ENCODE data around the gene NBPF3. TPM values are rescaled to one million over a fixed set of nuclear protein-coding genes. Genes with fewer than 3 reads are reported as not detected.

NBPF3 gene
- total RNA-seq, 1 donor from 2014 or later, result 6.7 TPM

DNA sequence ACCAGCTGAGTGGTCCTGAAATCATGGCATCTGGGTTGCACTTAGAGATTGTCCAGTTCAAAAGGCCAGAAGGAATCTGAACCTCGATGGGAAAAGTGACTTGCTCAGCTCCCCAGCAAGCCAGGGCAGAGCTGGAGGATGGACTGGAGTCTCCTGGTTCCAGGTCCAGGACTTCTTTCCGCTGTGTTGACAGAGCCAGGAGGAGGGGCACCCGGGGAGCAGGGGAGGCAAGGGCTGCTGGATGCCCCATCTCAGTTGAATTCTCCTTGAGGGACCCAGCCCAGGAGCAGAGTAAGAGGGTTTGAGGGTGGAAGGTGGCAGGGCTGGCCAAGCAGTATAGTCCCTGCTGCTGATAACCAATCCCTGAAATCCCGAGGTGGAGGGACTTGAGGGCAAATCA is 66.9 kb downstream of the NBPF3 start:
- intact Hi-C loops (cut with DNase I), result no loop called here
- DNase-seq, result no peak
- H3K27ac ChIP-seq, result no peak overlapping the region
- H3K9me3 ChIP-seq, result no peaks in the 10 kb centered on the region
- H3K4me1 ChIP-seq, result peaks cover 16% of the 10 kb centered on the region
- peaks cover 19% of the 10 kb centered on the region for H3K27me3 ChIP-seq
- ATAC-seq, result no peak
- TF ChIP-seq CTCF (IDR thresholded peaks at IDR 0.05), result no peak
- H3K4me3 ChIP-seq, result no peak overlapping the region
- no peaks in the 10 kb centered on the region for H3K36me3 ChIP-seq

DNA sequence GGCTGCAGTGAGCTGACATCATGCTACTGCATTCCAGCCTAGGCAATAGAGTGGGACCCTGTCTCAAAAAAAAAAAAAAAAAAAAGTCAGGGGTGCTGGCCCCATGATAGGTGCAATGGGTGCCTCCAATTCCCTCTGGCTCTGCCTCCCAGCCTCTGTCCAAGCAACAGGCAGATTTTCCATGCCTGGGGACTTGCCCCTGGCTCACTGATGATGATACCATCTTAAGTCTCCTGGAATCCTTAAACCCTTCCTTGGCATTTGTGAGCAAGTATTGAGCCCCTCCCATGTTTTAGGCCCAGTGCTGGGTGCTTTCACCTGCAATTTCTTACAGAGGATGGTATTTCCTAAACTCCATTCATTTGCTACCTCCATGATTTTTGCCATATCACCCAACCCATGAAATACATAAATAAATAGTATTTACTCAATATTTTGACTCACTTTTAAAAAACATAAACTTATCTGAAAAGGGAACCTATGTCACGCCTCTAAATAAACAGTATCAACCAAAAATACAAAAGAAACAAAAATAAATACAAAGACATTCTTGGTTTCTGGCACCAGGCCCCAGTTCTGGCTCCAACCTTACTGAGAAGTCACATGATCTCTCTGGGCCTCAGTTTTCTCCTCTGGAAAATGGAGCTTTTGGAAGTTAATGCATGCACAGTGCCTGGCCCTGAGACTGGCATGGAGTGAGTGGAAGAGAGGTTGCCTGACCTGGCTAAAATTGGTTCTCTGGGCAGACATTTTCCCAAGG is 67.8 kb downstream of the NBPF3 start:
- no peaks in the 10 kb centered on the region for H3K9me3 ChIP-seq
- peaks cover 16% of the 10 kb centered on the region for H3K4me1 ChIP-seq
- H3K36me3 ChIP-seq, result no peaks in the 10 kb centered on the region
- intact Hi-C loops (cut with DNase I), result no loop called here
- H3K27me3 ChIP-seq, result peaks cover 19% of the 10 kb centered on the region
- no peak for TF ChIP-seq CTCF (IDR thresholded peaks at IDR 0.05)
- DNase-seq (no peak), ATAC-seq (no peak)
- no peak overlapping the region for H3K27ac ChIP-seq
- no peak overlapping the region for H3K4me3 ChIP-seq

- DNase-seq, result peak; percentile 93
- Histone ChIP-seq H3K4me1 (peaks cover 16% of the 10 kb centered on the region), H3K27me3 (peaks cover 19% of the 10 kb centered on the region), H3K27ac (no peak overlapping the region), H3K4me3 (peak overlapping the region; percentile 13), H3K9me3 (no peaks in the 10 kb centered on the region), H3K36me3 (no peaks in the 10 kb centered on the region)
- peak; percentile 89 for ATAC-seq
- peak; percentile 52 for TF ChIP-seq CTCF (IDR thresholded peaks at IDR 0.05)
- intact Hi-C loops (cut with DNase I), result no loop called here
Observed at GRCh38 chr1:21508580-21509350, 68.8 kb downstream of the NBPF3 start.

DNA sequence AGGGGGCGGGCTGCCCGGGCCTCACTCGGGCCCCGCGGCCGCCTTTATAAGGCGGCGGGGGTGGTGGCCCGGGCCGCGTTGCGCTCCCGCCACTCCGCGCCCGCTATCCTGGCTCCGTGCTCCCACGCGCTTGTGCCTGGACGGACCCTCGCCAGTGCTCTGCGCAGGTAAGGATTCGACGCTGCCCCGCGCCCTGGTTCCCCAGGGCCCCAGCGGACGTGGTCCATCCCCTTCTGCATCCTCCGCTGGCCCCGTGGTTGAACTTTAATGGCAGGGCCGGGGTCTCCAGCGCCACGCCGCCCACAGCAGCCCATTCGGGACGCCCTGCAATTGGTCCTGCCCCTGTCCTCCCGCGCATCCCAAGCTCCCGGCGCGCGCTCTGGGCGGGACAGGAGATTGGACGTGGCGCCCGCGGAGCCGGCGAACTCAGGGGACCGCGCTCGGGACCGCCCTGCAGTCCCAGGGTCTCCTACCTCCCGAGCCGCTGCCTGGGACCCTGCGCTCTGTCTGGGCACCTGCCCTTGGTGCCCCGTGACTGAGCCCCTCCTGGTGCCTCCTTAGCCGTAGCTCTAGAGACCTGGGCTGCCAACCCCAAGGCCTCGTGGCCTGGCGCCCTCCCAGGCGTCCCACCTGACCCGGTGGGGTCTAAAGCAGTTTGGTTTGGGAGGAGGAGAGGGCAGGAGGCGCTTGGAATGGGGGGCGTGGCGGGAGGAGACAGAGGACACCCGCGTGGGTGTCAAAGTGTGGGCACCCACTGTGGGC is 69.6 kb downstream of the NBPF3 start, which contains the start of gene ALPL:
TSS of gene ALPL (plus strand) at position 73 of the 762 bp plus-strand sequence. CDS start 44,659 bp downstream, outside the sequence.
- intact Hi-C loops (cut with DNase I), result loop anchor here (10.0 kb wide), 1 partner anchor 65 kb away; no protein-coding TSS in a partner anchor
- Histone ChIP-seq H3K4me1 (peaks cover 16% of the 10 kb centered on the region), H3K27ac (peak within 1 kb of the TSS; percentile 68), H3K4me3 (peak within 1 kb of the TSS; percentile 47), H3K27me3 (peaks cover 19% of the 10 kb centered on the region), H3K36me3 (no peaks in the 10 kb centered on the region), H3K9me3 (no peaks in the 10 kb centered on the region)
- no peak for TF ChIP-seq CTCF (IDR thresholded peaks at IDR 0.05)
- ATAC-seq (peak; percentile 2), DNase-seq (peak; percentile 69)

DNA sequence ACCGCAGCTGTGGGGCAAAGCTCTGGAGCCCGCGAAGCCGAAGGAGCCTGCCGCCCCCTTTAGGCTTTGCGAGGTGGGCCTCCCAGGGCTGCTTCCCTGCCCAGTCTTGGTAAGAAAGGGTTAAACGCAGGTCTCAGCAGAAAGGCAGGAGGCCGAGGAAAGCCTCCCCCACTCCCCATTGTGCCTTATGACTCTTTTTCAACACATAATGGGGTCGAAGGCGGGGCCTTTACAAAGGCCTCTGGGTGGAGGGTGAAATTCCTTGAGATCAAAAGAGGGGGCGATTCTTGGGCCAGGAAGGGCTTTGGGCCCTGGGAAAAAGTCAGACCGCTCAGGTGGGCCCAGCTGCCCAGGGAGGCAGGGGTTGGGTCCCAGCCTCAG is 70.2 kb downstream of the NBPF3 start:
- peak overlapping the region; percentile 47 for H3K4me3 ChIP-seq
- peak overlapping the region; percentile 68 for H3K27ac ChIP-seq
- intact Hi-C loops (cut with DNase I), result loop anchor here (10.0 kb wide), 1 partner anchor 65 kb away; no protein-coding TSS in a partner anchor
- ATAC-seq, result no peak
- peaks cover 19% of the 10 kb centered on the region for H3K27me3 ChIP-seq
- no peaks in the 10 kb centered on the region for H3K9me3 ChIP-seq
- no peak for DNase-seq
- peaks cover 16% of the 10 kb centered on the region for H3K4me1 ChIP-seq
- TF ChIP-seq CTCF (IDR thresholded peaks at IDR 0.05), result no peak
- H3K36me3 ChIP-seq, result no peaks in the 10 kb centered on the region

All from upper lobe of right lung (tissue), 1 donor.